Femur (tissue), 1 donor: Measurements from ENCODE around the gene RAB3GAP1.
"Not testable (repeated sequence)": the region's sequence is repeated elsewhere in the genome, so short reads cannot be mapped to it uniquely, and the experiment has no call there.

Source experiments
- DNase-seq: peaks from one replicate; pipeline ENCODE4 v3.0.0-alpha.2; 2017

The RAB3GAP1 gene

GRCh38 chr2:135052042-135052876 is at the start of gene RAB3GAP1:
Gene RAB3GAP1, plus strand, starts transcription at chr2:135052292. Its CDS starts 16 bp downstream, at chr2:135052308.
- peak; percentile 91 for DNase-seq

- DNase-seq, result no peak
These were observed 49.3 kb upstream of the RAB3GAP1 start for GRCh38 chr2:135002836-135003235.

- peak; percentile 74 for DNase-seq
These were observed 47.9 kb upstream of the RAB3GAP1 start for GRCh38 chr2:135004005-135004746.

GRCh38 chr2:135005753-135006152 is 46.3 kb upstream of the RAB3GAP1 start:
- DNase-seq, result no peak

- no peak for DNase-seq
These were observed 42.8 kb upstream of the RAB3GAP1 start for GRCh38 chr2:135009339-135009738.

- no peak for DNase-seq
These were observed 41.7 kb upstream of the RAB3GAP1 start for GRCh38 chr2:135010200-135010942.

- DNase-seq, result no peak
These were observed 40.5 kb upstream of the RAB3GAP1 start for GRCh38 chr2:135011633-135012032.

- no peak for DNase-seq
These were observed 30.5 kb upstream of the RAB3GAP1 start for GRCh38 chr2:135021618-135022017.

- no peak for DNase-seq
These were observed 28.9 kb upstream of the RAB3GAP1 start for GRCh38 chr2:135022952-135023880.

GRCh38 chr2:135023886-135024485 is 28.1 kb upstream of the RAB3GAP1 start:
- no peak for DNase-seq

GRCh38 chr2:135029481-135030134 is 22.5 kb upstream of the RAB3GAP1 start:
- no peak for DNase-seq

- no peak for DNase-seq
These were observed 21.3 kb upstream of the RAB3GAP1 start for GRCh38 chr2:135030826-135031225.

- not testable (repeated sequence) for DNase-seq
These were observed 18.9 kb upstream of the RAB3GAP1 start for GRCh38 chr2:135033216-135033615.

GRCh38 chr2:135037831-135038230 is 14.3 kb upstream of the RAB3GAP1 start:
- no peak for DNase-seq

- no peak for DNase-seq
These were observed 8.7 kb upstream of the RAB3GAP1 start for GRCh38 chr2:135043345-135043744.

GRCh38 chr2:135047300-135047699 is 4.8 kb upstream of the RAB3GAP1 start, which contains the start of gene MAP3K19:
Gene MAP3K19, minus strand, starts transcription at chr2:135047447. Its CDS starts 22,800 bp downstream, at chr2:135024647.
- no peak for DNase-seq

GRCh38 chr2:135048122-135048521 is 4.0 kb upstream of the RAB3GAP1 start:
- no peak for DNase-seq

GRCh38 chr2:135050132-135050531 is 2.0 kb upstream of the RAB3GAP1 start:
- DNase-seq, result no peak

GRCh38 chr2:135050684-135051083 is 1.4 kb upstream of the RAB3GAP1 start:
- DNase-seq, result no peak

- DNase-seq, result peak; percentile 24
These were observed 944 bp downstream of the RAB3GAP1 start for GRCh38 chr2:135052997-135053474.
